ENCODE data around the gene RAB42.

The RAB42 gene

GRCh38 chr1:28642847-28643635 lies 51.0 kb downstream of the RAB42 start, which contains the start of gene TAF12:
Gene TAF12 (minus strand): TSS chr1:28643067. CDS start chr1:28622081, 20,986 bp downstream.
- Histone ChIP-seq H3K27me3 (ENCODE audit: low read length) (no peaks in the 10 kb centered on the region), H2AFZ (ENCODE audit: low read depth, low read length, severe bottlenecking) (peak within 1 kb of the TSS; percentile 73), H3K27ac (ENCODE audit: low read depth, low read length) (peak within 1 kb of the TSS; percentile 90), H3K9me3 (ENCODE audit: insufficient read depth, low read length) (no peaks in the 10 kb centered on the region), H3K4me3 (ENCODE audit: insufficient read depth, low read length, poor library complexity, severe bottlenecking) (peak within 1 kb of the TSS; percentile 74), H3K4me2 (ENCODE audit: low read depth, low read length, poor library complexity, severe bottlenecking) (peak within 1 kb of the TSS; percentile 89), H3F3A (ENCODE audit: insufficient read depth) (peaks cover 21% of the 10 kb centered on the region), H3K9me2 (replicated peaks; ENCODE audit: insufficient read depth, low read length) (no peaks in the 10 kb centered on the region), H3K36me3 (ENCODE audit: low read length) (no peaks in the 10 kb centered on the region), H3K9ac (ENCODE audit: low read length) (peak within 1 kb of the TSS; percentile 96), H3K79me2 (ENCODE audit: insufficient read depth, low read length) (peaks cover 35% of the 10 kb centered on the region), H4K20me1 (ENCODE audit: low read depth, low read length) (no peaks in the 10 kb centered on the region)
- TF ChIP-seq, protein P1, sequence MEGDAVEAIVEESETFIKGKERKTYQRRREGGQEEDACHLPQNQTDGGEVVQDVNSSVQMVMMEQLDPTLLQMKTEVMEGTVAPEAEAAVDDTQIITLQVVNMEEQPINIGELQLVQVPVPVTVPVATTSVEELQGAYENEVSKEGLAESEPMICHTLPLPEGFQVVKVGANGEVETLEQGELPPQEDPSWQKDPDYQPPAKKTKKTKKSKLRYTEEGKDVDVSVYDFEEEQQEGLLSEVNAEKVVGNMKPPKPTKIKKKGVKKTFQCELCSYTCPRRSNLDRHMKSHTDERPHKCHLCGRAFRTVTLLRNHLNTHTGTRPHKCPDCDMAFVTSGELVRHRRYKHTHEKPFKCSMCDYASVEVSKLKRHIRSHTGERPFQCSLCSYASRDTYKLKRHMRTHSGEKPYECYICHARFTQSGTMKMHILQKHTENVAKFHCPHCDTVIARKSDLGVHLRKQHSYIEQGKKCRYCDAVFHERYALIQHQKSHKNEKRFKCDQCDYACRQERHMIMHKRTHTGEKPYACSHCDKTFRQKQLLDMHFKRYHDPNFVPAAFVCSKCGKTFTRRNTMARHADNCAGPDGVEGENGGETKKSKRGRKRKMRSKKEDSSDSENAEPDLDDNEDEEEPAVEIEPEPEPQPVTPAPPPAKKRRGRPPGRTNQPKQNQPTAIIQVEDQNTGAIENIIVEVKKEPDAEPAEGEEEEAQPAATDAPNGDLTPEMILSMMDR (IDR thresholded peaks at IDR 0.05; ENCODE audit: insufficient read depth, low read length, poor library complexity, severe bottlenecking): peak; percentile 30
- no peak for TF ChIP-seq EZH2phosphoT487 (conservative IDR thresholded peaks at IDR 0.05; ENCODE audit: low read length)

GRCh38 chr1:28644494-28644893 lies 52.4 kb downstream of the RAB42 start:
- TF ChIP-seq, protein P1 (IDR thresholded peaks at IDR 0.05; ENCODE audit: insufficient read depth, low read length, poor library complexity, severe bottlenecking): no peak
- no peak for TF ChIP-seq EZH2phosphoT487 (conservative IDR thresholded peaks at IDR 0.05; ENCODE audit: low read length)
- H4K20me1 ChIP-seq (ENCODE audit: low read depth, low read length): no peaks in the 10 kb centered on the region
- H3K9me2 ChIP-seq (replicated peaks; ENCODE audit: insufficient read depth, low read length): no peaks in the 10 kb centered on the region
- H3F3A ChIP-seq (ENCODE audit: insufficient read depth): peaks cover 32% of the 10 kb centered on the region
- peak overlapping the region; percentile 96 for H3K9ac ChIP-seq (ENCODE audit: low read length)
- H3K4me2 ChIP-seq (ENCODE audit: low read depth, low read length, poor library complexity, severe bottlenecking): peak overlapping the region; percentile 89
- H3K27ac ChIP-seq (ENCODE audit: low read depth, low read length): peak overlapping the region; percentile 90
- H3K4me3 ChIP-seq (ENCODE audit: insufficient read depth, low read length, poor library complexity, severe bottlenecking): no peak overlapping the region
- H3K27me3 ChIP-seq (ENCODE audit: low read length): no peaks in the 10 kb centered on the region
- H3K9me3 ChIP-seq (ENCODE audit: insufficient read depth, low read length): no peaks in the 10 kb centered on the region
- H3K79me2 ChIP-seq (ENCODE audit: insufficient read depth, low read length): peaks cover 32% of the 10 kb centered on the region
- H3K36me3 ChIP-seq (ENCODE audit: low read length): no peaks in the 10 kb centered on the region
- H2AFZ ChIP-seq (ENCODE audit: low read depth, low read length, severe bottlenecking): peak overlapping the region; percentile 2
